NCI-H1105 (cell line): Measurements from ENCODE around the gene SYNCRIP.
"Not testable (repeated sequence)": the region's sequence is repeated elsewhere in the genome, so short reads cannot be mapped to it uniquely, and the experiment has no call there.

Source experiments
- DNase-seq: peaks from one replicate; lab custom pipeline; 2025; lab: John Stamatoyannopoulos, UW

SYNCRIP gene

DNA sequence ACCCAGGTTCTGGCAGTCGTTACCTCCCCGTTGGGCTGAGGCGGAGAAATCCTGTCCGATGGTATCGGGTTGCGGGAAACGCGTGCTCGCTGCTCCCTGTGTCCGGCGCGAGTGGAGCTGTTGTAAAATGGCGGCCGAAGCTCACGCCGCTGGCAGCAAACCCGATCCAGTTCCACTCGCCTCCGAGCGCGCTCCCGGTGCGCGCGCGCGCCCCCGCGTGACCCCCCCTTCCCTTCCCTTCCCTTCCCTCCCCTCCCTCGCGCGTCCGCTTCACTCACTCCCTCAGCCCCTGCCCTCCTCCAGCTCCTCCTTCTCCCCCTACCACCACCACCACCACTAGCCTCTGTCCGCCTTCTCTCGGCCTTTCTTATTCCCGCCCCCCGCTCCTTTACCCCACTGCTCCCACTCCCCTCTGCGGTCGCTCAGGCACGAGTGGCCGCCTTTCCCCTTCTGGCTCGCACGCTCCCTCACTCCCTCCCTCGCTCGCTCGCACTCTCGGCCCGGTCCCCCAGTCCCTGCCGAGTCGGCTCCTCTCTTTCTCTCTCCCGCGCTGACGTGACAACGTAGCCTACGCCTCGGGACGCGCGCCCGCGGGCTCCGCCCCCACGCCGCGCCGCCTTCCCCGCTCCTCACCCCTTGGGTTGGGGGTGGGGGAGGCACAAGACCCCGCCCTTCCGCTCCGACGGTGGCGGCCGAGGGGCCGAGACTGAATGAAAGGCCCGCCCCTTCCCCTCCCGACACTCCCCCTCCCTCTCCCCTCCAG, at the start of gene SYNCRIP:
Gene SYNCRIP (minus strand): TSS at position 113 of the 763 bp plus-strand sequence. CDS start 1,447 bp downstream, outside the sequence.
- peak; percentile 98 for DNase-seq

DNA sequence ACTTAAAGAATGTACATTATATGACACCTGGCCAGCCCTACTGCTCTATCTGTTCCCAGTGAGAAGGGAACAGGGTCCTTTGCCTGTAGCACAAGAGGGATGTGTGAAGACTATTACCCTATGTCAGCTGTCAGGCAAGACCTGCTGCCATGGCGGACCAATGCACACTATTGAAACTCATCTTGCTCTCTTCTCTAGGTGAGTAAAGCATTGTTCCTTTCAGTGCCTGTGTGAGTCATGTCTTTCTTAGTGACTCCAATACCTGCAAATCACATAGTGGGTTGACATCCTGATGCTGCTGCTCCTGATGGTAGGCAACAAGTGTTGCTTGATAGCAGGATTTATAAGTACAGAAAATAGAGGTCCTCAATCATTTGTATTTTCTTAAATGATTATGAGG, 48.8 kb upstream of the SYNCRIP start:
- no peak for DNase-seq

DNA sequence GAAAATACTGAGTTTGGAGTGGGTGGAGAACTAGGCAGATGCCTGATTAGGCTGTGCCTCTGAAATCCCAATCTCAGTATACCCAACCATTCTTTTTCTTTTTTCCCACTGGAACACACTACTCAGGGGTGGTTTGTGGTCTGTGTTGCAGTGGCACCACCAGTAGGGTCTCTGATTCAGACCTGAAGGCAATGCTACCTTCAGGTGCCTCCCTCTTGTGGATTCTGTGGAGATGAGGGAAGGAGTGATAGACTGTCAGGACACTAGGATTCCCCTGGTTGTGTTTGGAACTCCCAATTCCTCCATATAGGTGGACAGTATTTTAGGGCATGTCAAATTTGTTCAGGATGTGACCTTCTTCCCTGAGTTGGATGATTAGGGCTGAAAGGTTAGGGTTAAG, 47.4 kb upstream of the SYNCRIP start:
- no peak for DNase-seq

DNA sequence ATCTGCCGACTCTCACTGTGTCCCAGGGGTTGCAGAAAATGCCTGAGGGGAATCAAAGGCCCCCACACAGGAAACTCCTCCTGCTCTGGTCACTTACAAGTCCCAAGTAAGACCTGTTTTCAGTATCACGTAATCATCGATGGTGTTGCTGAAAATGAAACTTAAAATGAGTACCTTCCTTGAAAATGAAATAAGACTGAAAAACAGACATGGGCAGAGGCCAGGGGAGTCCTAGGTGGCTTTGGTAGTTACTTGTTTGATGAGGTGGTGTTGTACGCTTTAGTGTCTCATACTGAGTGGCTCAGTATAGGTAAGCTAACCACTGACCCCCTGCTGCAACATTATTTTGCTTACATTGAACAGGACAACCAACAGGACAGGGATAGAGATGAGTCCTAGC, 43.0 kb upstream of the SYNCRIP start:
- DNase-seq, result no peak

DNA sequence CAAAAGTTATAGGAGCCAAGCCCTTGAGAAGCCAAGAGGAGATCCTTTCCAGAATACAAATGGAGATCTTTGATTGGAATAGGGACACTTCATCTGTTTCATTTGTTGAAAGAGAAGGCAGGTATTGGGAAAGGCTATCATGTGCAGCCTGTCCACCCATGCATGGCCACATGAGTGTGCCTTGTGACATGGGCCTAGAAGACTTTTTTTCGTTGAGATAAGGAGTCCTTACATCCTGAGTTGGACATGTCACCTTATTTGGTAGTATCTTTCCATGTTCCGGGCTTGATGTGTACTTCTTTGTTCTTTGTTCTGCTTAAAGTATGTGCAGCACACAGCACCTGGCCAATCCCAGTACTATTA, 42.1 kb upstream of the SYNCRIP start:
- no peak for DNase-seq

DNA sequence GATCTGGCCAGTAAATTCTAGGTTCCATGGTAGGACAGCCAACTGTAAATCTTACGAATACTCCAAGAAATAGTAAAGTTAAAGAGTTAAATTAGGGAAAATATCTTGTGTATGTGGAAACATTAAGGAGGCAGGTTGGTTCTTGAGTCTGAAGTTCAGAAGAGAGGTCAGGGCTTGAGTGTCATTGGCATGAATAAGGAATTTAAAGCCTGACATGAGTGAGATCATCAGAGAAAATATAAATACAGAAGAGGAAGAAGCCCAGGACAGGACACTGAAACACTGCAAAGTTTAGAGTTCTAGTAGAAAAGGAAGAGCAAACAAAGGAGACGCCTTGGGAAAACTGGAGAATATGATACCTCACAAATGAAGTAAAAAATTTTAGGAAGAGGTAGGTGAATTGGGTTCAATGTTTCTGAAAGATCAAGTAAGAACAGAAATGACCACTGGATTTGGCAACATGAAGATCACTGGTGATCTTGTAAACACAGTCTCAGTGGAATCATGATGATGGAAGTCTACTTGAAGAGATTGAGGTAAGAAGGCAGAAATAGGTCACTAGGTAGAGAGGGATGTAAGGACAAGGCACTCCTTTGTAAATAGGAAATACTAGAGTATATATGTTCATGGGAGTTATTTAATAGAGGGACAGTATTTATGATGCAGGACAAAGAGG, 41.6 kb upstream of the SYNCRIP start:
- no peak for DNase-seq

DNA sequence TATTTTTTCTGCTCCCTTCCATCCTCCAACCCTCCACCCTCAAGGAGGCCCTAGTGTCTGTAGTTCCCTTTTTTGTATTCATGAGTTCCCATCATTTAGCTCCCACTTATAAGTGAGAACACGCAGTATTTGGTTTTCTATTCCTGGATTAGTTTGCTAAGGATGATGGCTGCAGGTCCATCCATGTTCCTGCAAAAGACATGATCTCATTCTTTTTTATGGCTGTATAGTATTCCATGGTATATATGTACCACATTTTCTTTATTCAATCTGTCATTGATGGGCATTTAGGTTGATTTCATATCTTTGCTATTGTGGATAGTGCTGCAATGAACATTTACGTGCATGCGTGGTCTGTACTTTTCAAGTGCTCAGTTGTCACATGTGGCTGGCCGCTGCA, 39.2 kb upstream of the SYNCRIP start:
- DNase-seq, result not testable (repeated sequence)

DNA sequence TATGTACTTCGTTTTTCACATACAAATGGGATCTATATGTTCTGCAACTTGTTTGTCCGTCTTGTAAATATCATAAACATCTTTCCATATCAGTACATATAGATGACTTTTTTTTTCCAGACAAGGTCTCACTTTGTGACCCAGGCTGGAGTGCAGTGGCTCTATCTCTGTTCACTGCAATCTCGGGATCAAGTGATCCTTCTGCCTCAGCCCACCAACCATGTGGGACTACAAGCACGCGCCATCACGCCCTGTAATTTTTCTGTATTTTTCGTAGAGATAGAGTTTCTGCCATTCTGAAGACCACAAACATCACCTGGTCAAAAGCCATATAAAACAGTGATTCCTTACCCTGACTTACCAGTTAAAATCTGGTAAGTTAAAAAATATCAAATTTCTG, 37.7 kb upstream of the SYNCRIP start:
- no peak for DNase-seq

DNA sequence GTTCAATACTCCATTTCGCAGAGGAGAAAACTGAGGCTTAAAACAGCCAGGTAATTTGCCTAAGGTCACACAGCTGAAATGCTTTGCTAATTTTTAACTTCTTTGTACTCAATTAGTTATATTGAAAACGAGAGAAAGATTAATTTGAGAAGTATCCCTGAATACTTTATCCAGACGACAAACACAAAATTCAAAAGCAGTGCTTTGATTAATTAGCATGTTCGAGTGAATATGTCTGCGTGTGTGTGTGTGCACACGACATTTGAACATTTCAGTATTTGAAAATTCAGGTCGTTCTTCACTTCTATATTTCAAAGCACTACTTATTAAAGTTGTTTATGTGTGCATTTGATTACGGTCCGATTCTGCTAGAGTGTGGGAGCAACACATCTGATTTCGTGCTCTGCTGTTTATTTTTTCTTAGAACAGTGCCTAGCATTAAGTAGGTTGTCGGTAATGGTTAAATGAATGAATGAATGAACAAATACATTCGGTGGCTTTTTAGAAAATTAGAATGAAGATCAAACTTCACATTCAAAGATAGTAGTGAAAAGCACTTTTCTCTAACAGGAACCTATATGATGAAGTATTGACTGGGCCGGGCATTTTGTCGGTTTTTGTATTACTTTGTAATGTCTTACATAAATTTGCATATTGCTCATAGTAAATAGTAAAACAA, 36.9 kb upstream of the SYNCRIP start:
- DNase-seq, result no peak

DNA sequence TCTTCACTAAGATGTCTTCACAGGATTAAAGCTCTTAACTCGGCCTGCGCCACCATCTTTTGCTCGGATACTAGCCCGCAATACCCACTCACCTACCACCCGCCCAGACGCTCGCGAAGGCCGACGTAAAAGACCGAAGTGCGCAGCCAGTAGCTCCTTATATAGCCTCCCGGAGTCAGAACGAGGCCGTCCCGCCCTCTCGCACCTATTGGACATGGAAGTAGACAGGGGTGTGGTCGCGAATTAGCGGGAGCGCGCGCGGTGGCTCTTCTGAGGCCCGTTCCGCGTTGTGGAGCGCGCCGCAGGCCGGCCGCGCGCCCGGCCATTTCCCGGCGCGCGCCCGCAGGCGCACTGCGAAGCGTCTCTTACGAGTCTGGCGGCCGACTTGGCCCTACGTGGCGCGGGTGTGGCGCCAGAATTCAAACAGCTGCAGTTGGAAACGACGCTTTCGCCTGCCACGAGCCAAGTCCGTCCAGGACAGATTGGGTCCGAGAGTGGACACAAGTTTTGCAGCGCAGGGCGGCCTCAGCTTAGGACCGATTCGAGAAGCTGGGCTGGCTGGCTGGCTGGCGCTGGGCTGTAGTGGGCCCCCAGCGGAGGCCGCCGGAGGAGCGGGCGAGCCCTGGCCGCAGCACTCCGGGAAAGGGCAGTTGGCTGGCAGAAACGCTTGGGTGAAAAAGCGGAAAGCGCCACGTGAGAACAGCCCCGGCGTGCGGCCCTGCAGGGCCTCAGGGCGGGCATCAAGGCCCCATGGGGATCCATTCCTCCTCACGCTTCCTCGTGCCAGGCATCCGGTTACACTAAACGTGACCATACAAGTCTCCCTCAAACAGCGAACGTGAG, 36.1 kb upstream of the SYNCRIP start:
- peak; percentile 98 for DNase-seq

DNA sequence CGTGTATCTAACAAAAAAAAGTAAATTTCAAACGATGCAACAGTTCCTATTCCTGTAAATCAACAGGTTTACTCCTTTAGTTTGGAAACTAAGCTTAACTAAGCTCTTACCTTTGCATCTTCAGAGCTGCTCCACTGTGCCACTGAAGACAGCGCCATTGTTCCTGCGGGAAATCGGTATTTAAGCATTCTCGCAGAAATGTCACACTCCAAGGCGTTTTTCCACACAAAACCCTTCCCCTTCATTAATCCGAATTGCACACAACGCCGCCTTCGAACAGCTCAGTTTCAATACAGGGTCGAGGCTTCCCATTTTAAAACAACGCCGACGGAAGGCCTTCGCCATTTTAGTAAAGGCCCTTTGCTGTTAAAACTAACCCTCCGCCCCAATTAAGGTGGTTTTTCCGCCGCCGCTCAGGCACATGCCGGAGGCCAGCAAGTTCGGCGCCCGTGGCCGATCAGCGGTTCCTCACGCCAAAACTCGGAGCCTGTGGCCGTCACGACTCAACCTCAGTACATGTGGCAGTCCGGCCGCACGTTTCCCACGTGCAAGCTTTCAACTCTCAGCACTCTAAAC, 35.4 kb upstream of the SYNCRIP start:
- no peak for DNase-seq

DNA sequence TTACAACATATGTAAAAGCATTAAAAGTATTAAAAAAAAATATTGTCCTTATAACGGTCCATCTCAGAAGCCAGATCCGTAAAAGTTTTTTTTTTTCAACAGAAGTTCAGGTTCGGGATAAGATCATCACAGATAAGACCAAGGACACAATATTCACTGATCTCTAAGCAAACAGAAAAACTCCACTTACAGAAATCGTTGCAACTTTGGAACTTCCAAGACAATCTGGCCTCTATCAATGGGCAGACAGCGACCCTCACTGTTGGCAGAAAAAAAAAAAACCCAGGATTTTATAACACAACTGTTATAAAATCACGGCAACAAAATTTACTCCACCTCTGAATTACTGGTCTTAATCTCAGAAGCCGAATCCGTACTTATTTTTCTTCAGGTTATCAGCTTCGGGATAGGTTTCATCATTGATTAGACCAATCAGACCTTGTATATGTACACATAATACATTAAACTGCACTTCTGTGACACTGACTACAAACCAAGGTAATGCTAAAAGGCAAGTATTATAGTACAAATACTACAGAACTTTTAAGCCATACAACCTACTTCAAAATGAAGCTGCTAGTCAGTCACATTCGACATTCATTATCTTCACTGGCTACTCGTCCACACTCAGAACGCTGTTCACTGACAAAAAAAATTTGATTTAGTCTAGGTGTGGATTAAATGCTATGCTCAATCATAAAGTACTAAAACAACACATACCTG, 34.7 kb upstream of the SYNCRIP start:
- DNase-seq, result no peak

DNA sequence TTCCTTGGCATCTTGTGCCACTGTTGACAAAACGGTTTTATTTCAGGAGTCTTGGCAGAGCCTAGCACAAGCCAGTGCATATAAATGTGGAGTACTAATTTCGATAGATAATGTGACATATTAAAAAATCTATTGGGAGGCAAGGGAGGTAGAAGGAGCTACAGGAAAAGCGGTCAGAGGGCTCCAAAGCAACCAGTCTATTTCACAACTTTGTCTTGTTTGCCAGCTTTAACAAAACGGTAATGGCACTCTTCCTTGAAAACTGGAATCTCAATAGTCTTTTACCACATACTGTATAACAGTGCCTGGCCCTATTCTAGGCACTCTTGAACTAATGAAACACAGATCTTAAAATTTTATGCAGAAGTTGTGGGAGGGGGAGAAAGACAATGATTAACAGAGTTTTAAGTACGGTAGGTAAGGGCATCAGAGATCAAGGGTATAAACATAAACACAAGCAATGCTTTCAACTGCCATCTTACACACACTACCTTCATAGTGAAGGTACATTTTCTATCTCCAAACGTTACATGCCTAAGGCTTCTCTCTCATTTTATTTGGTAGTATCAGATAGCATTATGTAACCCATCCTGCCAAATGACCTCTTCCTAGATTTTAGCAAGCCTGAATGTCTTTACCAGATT, 33.5 kb upstream of the SYNCRIP start:
- DNase-seq, result no peak

DNA sequence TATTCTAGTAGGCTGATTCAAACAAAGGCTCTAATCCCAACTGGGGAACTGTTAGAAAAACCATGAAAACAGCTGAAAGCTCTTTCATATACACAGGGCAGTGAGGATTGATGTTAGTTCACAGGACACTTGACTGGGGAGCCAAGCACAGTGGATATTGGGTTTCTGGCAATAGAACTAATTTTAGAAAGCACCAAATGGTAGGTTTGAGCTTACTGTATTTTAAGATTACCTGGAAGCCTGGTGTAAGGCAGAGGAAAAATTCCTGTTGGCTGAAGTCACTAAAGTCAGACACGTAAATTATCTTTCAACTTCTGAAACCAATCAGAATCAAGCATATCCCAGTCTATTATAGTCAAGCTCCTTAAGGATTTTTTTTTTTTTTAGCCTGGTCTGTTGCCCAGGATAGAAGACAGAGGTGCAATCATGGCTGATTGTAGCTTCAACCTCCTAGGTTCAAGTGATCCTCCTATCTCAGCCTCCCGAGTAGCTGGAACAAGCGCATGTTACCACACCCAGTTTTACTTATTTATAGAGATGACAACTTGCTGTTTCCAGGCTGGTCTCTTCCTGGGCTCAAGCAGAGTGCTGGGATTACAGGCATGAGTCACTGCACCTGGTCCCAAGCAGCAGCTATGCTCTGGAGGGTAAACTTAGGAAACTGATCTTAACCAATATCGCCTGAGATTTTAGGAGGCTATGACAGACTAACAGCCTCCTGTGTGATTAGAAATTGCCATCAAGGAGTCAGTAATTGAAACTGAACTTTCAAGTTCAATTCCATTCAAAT, 32.5 kb upstream of the SYNCRIP start:
- no peak for DNase-seq

DNA sequence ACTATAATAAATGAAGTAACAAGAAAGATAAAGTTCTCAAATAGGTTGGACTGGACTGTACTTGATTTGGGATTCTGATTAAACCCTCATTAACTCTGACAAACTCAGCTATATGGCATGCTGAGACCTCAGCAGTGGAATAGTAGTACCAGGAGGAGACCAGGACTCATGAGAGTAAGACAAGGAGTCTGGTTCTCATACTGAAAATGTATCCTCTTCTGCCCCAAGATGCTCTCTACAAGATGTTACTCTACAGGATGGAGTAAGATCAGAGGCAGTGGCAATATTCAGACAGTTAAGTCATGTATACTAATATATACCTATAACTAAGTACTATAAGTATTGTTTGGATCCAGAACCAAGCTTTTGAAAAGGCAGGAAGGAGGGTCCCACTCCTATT, 31.9 kb upstream of the SYNCRIP start:
- no peak for DNase-seq

DNA sequence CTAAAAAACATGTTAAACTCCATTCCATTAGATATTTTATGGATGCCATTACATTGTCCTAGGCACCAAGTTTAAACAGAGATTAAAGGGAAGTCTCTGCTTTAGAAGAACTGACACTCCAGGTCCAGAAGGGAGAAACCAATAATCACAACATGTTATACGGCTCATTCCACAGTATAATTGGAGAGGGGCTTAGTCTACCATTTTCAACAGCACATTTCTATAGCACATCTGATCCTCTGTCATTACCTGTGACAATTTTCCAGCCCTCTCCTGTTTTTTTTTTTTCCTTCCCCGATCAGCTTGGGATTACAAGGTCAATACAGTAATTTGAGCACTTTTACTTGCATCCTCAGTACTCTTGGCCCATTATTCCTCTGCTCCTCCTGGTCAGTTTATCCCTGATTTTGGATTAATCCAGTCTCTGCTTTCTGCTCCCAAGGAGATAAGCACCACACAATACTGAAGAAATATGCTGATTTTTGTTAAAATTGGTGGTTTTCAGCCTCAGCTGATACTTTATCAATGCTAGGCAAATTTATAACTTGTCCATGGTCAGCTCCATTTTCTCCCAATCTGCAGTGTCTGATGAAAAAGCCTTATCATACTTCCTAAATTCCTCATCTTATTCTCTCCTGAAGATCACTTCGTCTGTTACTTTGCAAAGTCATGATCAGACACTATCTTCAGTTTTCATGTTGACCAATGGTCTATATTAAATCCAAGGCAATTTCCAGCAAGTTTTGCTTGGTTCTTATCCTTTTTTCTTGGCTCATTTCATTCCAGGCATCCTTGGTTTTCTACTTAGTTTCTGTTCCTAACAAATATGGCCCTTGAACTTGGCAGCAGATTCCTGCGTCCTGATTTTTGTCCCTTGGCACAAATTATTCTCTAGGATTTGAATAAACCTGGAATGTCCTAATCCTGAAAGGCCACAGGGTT, 30.8 kb upstream of the SYNCRIP start:
- no peak for DNase-seq

DNA sequence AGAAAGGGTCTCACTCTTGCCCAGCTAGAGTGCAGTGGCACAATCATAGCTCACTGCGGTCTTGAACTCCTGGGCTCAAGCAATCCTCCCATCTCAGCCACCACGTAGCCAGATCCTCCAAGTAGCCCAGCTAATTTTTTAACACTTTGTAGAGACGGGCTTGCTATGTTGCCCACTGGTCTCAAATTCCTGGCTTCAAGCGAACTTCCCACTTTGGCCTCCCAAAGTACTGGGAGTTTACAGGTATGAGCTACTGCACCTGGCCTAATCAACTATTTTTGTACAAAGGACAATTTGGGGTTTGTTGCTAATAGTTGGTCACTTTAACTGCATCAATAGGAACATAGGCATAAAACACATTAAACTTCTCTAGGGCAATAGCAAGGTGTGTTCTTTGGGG, 29.9 kb upstream of the SYNCRIP start:
- DNase-seq, result no peak

DNA sequence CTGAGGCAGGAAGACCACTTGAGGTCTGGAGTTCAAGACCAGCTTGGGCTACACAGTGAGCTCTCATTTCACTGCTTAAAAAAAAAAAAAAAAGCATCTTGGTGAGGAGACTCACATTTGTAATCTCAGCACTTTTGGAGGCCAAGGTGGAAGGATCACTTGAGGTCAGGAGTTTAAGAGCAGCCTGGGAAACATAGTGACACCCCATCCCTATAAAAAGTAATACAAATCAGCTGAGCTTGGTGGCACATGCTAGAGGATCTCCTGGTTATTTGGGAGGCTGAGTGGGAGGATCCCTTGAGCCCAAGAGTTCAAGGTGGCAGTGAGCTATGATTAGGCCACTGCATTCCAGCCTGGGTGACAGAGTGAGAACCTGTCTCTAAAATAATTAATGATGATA, 29.4 kb upstream of the SYNCRIP start:
- DNase-seq, result no peak

DNA sequence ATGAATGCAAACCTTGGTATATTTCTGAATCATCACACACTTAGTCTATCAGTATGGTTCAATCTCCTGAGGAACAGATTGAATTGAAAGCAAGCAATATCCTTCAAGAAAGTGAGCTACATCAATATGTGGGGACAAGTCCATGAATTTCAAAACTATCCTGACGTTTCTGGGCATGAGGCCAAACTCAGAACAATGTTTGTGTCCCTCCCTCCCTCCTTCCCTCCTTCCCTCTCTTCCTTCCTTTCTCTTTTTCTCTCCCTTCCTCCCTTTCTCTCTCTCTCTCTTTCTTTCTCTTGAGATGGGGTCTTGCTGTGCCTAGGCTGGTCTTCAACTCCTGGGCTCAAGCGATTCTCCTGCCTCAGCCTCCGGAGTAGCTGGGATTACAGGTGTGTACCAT, 27.9 kb upstream of the SYNCRIP start:
- DNase-seq, result no peak
